HG03354 (cell line): ENCODE data around the gene HPN.
"Not testable (repeated sequence)": the region's sequence is repeated elsewhere in the genome, so short reads cannot be mapped to it uniquely, and the experiment has no call there.

Experiments
- ATAC-seq: cut with Tn5 transposase; IDR thresholded peaks from one replicate; pipeline ENCODE4 v1.9.1; 2021; ENCODE audit warnings: mild to moderate bottlenecking; ENCODE audit not compliant: unreplicated experiment, poor library complexity, severe bottlenecking

HPN gene

DNA sequence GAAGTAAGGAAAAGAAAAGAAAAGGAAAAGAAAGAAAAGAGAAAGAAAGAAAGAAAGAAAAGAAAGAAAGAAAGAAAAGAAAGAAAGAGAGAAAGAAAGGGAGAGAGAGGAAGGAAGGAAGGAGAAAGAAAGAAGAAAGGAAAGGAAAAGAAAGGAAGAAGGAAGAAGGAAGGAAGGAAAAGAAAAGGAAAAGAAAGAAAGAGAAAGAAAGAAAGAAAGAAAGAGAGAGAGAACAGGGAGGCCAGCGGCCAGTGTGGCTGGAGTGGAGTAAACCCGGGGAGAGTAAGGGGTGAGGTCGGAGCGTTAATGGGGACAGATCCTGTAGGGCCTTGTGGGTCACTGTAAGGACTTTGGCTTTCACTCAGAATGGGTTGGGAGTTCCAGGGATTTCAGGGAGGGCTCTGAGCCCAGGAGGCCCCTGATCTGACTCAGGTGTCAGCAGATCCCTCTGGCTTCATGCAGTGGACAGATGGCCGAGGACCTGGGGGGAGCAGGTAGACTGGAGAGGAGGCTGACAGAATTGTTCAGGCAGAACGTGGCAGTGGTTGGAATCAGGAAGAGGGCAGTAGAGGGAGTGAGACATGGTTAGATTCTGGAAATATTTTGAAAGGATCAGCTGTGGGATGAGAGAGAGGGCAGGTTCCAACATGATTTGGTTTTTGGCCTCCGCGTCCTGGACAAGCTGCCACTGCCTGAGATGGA is 54.3 kb downstream of the HPN start:
- ATAC-seq, result no peak

DNA sequence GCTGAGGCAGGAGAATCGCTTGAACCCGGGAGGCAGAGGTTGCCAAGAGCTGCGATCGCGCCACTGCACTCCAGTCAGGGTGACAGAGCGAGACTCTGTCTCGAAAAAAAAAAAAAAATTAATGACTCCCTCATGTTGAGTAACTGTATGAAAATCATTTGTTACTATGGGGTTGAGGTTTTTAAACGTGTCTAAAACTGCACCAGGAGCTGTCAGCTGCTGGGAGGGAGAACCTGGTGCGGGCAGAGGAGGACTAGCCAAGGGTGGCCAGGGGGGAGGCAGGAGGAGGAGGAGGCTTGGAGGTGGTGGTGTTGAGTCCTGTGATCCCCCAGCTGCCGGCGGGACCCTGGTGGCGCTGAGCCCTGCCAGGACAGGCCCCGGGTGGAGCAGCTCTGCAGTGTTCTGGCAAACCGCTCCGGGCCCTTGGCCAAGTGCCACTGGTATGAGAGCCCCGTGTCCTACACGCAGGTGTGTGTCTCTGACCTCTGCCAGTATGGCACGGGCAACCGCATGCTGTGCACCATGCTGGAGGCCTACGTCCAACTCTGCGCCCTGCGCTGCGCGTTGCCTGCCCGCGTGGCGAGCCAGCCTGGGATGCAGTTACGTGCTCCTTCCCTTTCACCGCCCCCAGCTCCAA is 57.0 kb downstream of the HPN start:
- ATAC-seq, result no peak

DNA sequence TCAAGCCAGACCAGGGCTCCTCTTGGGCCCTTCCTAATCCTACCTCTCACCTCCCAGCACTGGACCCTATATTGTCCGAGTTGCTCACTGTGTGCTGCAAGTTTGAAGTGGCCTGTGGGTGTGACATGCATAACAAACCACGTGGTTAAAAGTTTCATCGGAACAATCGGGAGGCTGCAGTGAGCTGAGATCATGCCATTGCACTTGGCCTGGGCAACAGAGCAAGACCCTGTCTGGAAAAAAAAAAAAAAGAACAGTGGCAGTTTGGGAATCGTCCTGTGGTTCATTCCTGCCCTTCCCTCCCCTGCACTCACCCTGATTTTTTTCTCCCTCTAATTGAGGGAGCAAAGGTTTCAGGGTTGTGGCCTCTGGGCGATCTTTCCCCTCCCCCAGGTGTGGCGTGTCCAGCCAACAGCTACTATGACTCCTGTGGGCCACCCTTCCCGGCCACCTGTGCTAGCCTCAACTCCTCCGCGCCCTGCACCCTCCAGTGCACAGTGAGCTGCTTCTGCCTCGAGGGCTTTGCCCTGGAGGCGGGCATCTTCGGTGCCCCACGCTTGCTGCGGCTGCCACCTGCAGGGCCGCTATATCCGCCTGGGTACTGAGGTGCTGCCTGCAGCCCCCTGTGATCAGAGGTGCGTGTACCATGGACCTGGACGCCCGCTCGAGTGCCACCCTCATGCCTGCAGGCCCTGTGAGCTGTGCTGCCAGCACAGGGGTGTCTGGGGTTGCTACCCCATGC is 57.8 kb downstream of the HPN start:
- ATAC-seq, result no peak

DNA sequence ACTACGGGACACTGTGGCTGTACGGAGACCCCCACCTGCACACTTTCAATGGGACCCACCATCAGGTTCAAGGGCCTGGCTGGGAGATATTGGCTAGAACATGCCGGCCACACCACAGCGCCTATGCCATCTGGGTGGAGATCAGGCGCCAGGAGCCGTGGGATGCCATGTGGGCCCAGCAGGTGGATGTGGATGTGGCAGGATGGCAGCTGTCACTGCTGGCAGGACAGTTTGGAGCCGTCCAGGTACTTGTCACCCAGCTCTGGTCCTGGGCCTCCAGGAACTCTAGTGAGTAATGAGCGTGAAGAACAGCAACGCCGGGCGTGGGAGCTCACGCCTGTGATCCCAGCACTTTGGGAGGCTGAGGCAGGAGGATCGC is 58.4 kb downstream of the HPN start:
- no peak for ATAC-seq

DNA sequence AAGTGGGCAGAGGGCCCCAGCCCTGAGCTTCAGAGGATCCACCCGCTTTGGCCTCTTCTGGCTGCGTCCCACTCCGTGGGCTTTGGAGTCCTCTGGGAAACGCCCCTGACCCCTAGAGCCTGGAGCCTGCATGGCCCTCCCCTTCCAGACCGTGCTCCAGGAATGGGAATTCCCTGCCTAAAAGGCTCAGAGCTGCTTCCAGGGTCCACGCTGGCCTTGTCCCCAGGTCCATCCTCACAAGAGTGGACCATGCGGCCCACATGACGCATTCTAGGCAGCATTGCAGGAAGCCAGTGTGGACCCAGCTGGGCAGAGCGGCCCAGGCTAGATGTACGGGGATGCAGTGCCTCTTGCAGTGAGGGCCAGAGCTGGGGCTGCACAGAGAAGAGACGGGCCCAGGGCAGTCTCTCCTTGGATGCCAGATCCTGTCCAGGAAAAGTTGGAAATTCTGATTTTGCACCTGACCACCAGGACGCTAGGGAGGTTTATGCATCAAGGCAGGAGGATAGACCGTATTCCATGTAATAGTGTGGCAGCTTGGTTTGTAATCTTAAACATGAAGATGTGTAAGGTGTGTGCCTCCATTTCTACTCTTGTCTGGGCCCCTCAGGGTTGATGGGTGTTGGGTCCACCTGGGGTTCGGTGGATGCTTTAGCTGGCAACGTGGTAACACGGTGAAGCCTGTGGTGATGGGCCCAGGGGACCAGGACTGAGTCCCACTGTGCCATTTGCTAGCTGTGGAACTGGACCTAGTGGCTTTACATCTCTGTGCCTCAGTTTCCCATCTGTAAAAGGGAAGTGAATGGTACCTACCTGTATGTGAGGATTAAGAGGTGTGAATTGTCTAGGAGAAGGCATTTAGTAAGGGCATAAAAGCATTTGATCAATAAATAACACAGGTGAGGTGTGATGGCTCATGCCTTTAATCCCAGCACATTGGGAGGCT is 59.3 kb downstream of the HPN start:
- ATAC-seq, result no peak

DNA sequence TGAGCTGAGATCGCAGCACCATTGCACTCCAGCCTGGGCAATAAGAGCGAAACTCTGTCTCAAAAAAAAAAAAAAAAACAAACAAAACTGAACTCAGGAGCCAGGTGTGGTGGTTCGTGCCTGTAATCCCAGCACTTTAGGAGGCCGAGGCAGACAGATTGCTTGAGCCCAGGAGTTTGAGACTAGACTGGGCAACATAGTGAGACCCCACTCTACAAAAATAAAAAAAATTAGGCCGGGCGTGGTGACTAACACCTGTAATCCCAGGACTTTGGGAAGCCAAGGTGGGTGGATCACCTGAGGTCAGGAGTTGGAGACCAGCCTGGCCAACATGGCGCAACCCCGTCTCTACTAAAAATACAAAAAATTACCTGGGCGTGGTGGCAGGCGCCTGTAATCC is 60.4 kb downstream of the HPN start:
- ATAC-seq, result not testable (repeated sequence)

DNA sequence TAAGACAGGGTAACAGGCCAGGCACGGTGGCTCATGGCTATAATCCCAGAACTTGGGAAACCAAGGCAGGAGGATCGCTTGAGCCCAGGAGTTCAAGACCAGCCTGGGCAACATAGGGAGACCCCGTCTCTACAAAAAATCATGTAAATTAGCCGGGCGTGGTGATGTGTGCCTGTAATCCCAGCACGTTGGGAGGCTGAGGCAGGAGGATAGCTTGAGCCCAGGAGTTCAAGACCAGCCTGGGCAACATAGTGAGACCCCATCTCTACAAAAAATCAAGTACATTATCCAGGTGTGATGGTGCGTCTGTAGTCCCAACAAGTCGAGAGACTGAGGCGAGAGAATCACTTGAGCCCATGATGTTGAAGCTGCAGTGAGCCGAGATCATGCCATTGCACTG is 62.1 kb downstream of the HPN start:
- ATAC-seq, result not testable (repeated sequence)

DNA sequence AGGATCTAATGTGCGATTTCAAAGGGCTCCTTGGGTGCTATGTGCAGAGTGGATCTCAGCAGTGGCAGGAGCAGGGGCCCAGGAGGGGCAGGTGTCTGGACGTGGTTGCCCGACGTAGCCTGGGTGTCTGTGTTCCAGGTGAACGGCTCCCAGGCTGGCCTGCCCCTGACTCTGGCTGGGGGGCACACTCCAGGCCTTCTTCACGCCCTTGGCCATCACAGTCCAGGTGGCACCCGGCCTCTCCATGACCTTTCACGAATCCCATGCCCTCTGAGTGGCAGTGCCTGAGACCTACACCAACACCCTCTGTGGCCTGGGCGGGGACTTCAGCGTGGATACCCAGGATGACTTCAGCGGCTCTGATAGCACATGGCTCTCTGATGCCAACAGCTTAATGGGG is 62.8 kb downstream of the HPN start:
- ATAC-seq, result no peak

DNA sequence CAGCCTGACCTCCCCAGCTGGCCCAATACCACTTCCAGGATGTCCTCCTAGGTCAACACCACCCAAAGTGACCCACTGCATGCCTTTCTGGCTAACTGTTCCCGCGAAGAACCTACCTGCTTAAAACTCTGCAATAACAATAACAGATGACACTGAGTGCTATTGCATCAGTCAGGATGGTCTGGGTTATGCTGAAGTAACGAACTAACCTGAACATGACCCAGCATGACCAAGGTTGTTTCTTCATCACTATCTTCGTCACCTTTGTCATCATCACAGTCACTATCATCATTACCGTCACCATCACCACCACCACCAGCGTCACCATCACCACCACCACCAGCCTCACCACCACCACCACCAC is 63.5 kb downstream of the HPN start:
- ATAC-seq, result no peak

DNA sequence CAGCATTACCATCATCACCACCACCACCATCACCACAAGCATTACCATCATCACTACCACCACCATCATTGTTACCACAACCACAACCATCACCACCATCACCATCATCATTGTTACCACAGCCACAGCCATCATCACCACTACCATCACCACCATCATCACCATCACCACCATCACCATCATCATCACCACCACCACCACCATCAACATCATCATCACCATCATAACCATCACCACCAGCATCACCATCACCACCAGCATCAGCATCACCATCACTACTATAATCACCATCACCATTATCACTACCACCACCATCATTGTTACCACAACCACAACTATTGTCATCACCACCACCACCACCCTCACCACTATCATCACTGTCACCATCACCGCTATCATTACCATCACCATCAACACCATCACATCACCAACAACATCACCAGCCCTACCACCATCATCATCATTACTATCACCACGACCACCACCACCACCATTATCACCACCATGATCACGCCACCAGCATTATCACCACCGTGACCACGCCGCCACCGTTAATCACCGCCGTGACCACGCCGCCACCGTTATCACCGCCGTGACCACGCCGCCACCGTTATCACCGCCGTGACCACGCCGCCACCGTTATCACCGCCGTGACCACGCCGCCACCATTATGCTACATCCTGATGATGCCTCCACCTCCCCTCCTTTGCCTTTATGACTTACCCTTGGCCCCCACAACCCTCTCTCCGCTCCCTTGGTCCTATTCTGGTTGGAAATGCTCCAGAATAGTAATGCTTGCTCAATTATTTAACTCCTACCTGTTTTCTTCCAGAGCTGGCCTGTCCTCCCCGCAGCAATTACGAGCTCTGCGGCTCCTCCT is 64.1 kb downstream of the HPN start:
- ATAC-seq, result no peak

DNA sequence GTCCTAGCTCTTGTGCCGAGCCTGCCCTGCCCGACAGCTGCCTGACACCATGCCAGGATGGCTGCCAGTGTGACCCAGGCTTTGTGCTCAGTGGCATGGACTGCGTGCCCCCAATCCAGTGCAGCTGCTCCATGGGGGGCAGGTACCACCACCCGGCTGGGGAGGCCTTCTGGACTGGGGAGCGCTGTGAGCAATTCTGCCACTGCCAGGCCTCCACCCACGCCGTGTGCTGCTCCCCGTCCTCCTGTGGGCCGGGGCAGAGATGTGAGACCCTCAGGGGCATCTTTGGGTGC is 64.7 kb downstream of the HPN start:
- ATAC-seq, result no peak

DNA sequence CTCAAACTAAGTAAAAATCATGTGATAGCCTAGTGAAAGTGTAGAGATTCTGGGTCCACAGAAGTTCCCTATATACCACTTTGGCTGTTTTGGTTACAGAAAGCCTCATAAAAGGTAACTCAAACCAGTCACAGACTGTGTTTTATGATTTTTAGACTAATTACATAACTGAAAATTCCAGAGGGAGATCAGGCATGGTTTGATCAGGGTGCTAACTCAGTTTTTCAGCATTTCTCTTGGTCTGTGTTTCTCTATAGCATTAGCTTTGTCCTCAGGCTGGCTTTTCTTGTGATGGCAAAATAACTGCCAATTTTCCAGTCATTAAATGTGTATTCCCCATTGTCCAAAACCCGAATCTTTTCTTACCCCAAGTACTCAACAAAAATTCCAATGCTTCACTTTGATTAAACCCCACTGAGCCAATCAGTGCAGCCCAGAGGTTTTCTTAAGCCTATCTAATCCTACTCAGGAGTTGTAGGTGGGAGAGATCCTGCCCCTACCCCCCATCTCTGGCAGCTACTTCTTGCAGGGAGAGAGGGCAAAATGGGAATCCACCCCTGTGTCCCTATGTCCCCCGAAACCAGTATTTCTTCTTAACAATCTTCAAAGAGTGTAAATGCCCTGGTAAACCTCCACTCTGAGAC is 65.5 kb downstream of the HPN start:
- ATAC-seq, result no peak

DNA sequence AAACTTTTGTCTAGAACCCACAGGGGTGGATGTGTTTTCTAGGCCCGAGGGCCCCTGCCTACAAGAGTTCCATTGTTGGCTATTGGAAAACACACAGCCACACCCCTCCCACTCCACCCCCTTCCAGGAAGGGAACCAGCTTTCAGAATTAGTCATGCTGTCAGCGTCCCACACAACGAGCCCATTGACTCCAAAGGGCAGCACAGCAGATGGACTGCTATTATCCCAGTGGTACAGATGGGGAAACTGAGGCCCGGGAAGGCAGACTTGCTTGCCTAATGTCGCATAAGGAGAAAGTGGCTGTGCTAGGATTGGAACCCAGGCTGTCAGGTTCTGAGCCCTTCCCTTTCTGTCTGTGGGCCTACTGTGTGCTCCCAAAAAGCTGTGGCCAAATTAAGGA is 66.0 kb downstream of the HPN start:
- no peak for ATAC-seq

DNA sequence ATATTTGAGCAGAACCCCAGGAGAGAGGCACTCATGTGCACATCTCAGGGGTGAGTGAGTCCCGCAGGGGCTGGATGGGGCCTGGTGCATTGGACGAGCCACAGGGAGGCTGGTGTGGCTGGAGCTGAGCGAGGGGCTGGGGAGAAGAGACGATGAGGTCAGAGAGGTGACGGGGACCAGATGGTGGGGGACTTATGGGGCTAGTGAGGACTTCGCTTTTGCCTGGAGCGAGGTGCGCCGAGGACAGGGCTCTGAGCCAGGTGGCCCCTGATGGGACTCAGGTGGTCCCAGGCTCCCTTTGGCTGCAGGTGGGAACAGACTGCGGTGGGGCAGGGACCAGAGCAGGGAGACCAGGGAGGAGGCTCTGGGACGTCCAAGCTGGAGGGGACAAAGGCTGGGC is 67.2 kb downstream of the HPN start:
- ATAC-seq, result no peak

DNA sequence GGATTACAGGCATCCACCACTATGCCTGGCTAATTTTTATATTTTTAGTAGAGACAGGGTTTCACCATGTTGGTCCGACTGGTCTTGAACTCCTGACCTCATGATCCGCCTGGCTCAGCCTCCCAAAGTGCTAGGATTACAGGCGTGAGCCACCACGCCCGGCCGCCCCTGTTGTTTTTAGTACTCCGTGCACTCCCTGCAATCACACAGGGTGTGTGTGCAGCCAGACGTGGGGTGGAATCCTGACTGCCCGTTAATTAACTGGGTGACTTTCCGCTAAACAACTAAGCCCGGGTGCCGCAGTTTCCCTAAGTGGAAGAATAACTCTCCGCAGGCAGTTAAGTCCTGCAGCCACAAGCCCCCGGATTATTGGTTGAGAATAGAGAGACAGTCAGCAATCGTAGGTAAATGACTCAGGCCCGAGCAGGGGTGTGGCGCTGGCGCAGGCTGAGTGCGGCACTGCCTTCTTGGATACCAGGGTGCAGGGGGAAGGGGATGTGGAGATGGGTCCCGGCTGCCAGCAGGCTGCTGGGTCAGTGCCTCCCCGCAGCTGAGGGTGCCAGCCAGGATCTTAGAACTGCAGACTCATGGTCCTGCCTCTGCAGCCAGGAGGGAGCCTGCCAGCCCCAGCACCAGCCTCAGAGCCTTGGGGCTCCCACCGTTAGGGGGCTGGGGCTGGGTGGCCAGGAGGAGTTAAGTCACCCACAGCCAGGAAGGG is 68.0 kb downstream of the HPN start:
- no peak for ATAC-seq

DNA sequence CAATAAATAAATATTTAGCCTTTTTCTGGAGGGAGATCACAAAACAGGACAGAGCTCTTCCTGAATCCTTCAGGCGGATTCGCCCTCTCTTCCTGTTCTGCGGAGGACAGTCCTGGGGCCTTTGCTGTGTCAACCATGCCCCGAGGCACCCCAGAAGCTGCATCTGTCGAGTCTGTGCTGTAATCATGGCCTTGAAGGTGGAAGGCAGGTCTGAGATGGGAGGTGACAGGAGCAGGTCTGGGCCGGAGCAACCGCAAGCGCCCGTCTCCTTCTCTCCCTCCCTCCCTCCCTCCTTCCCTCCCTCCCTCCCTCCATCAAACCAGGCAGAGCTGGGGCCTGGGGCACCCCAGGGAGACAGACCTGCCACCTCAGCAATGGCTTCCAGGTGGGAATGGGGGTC is 69.5 kb downstream of the HPN start:
- ATAC-seq, result no peak

DNA sequence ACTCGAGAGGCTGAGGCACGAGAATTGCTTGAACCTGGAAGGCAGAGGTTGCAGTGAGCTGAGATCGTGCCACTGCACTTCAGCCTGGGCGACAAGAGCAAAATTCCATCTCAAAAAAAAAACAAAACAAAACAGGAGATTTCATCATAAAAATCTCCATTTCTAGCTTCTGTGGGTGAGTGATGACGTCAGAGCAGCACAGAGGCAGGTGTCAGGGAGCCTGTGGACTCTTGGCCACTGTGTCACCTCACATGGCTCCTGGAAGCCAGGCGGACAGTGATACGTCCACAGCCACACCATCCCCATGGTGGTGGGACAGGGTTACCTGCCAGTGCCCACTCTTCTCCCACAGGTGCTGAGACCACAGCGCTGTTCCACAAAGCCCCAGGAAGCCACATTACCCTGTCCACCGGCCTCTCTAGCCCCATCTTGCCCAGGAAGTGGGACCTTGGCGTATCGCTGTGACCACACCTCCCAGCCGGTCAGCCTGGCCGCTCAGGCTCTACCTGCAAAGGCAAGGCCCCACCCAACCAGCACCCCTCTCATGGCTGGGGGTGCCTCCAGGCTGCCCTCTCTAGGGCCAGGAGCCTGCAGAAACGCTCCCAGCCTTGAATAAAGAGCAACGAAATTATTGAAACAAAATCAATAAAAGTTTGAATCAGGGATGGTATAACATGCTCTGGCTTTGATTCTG is 71.6 kb downstream of the HPN start:
- ATAC-seq, result no peak
